Stimulated activated CD8-positive, alpha-beta memory T cell treated with anti-CD3 and anti-CD28 coated beads, Interleukin-4, amount 100 ng/mL, for 48 hours (primary cell): ENCODE measurements around the gene CD207.

ENCODE experiments used
- DNase-seq: peaks from one replicate; pipeline ENCODE4 v3.0.0-alpha.2; 2020

CD207 gene

DNA sequence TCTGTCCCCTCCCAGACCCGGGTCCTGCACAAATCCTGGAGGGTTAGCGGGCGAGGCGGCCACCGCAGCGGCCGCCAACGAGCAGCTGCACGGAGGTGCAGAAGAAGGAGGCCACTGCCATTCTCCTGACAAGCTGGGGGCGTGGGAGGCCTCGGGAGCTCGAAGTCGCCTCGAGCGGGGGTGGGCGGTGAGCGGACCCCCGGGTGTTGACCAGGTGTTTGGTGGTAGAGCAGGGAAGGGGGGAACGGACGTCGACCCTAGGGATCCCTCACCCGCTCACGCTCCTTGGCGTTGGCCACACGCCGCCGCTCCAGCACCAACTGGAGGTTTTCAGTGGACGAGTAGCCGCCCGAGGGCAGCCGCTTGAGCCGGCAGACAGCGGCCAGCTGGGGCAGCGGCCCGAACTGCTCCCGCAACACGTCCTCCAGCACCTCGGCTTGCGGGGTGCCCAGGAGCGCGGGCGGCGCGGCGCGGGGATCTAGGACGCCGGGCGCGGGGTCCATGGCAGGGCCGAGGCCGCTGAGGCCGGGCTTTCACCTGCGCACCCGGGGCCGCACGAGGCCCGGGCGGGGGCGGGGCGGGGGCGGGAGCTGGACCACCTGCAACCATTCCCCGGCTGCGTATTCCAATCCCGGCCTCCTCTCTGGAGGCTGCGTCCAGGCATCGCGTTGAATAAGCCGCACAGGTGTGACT lies 45.3 kb downstream of the CD207 start, which contains the start of gene FIGLA:
TSS of gene FIGLA (minus strand) at position 508 of the 693 bp plus-strand sequence. CDS start at position 503, 5 bp downstream.
- no peak for DNase-seq

DNA sequence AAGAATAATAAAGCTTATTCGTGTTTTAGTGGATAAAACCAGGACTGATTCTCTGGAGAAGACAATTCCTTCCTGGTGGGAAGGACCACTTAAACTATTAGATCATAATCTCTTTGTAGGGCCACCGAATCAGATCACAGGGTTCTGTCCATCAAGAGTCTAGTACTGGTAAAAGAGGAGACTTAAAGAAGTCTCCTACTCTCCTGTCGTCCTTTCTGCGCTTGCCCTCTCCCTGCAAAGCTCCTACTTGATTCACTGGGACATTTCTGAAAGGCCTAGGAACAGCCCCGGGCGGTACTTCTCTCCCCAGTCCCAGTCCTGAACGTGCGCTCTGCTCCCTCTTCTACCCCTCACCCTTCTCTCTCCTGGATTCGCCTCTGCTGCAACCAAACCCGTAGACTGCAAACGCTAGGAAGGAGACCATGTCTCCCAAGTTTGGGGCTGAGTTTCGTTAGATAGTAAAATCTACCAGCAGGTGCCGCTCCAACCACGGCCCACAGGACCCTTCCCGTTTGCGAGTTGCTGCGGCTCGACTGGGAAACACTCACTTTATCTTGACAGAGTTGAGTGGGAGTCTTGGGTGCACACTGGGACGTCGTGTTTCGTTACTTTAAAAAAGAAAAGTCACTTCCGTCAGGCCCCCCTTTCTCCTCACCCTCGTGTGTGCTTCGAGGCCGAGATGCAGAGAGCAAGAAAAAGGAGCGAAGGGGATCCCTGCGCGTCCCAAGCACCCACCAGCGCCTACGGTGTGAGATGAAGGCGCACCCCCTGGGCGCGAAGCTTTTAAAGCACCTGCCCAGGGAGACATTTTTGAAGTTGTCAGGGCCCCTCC lies 46.1 kb downstream of the CD207 start:
- peak; percentile 83 for DNase-seq

DNA sequence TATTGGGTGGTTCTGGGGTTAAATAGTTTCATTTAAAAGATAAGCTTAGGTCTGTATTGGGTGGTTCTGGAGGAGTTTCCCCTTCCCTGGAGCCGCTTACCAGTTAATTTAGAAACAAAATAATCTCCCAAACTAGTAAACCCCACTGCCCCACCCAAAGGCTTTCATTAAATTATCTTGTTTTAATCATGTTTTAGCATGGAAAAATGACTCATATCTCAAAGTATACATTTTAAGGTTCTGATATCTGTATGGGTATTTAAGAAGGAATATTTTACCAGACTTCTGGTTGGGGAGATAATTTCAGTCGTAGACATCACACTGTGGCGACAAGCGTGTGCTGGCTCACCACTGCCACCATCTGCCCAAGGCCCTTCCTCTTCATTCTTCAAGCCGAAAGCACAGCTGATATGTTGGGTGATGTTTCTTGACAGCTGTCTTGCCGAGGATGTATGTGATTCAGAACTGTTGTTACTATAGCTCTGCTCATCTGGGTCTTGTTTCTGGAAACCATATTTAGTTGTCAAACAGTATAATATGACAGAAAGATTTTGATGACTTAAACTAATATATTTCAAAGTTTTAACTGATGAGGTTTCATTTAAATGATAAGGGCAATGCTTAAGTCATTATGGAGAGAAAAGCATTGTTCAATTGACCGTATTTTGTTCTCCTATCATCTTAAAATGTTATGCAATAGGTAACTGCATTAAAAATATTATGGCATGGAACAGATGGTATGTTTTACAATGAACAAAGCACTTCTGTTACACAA lies 50.3 kb downstream of the CD207 start:
- DNase-seq, result peak; percentile 52

DNA sequence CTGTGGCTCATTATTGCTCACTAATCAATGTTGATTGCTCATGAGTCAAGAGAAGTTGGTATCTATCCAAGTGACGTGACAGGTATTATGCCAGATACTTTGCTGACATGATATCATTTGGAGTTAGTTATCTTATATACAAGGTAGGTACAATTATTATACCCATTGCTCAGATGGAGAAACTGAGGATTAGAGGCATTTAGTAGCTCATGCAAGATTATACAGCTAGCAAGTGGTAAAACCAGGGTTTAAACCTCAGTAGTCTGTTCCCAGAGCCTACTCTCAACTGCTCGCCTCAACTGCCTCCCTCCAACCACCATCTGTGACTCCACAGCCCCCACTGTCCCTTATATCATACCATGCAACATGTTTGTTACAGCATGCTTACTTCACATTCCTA lies 51.3 kb downstream of the CD207 start:
- DNase-seq, result no peak
